ENCODE data around the gene SYNC.

DNA sequence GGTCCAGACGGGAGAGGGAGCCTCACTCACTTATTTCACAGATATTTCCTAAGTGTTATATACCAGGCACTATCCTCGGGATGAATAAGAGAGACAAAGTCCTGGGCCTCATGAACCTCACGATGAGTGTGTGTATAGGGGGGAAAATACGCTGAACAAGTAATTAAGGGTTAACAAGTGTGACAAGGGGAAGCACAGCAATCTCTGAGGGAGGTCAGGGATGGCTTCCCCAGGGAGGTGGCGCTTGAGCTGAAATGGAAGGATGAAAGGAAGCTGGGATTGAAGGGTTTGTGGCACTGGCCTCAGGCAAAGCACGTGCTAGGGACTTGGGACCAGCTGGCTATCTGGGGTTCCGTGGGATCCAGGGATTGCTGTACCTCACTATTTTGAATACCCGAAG is 46.4 kb upstream of the SYNC start:
- TF ChIP-seq, protein P1, sequence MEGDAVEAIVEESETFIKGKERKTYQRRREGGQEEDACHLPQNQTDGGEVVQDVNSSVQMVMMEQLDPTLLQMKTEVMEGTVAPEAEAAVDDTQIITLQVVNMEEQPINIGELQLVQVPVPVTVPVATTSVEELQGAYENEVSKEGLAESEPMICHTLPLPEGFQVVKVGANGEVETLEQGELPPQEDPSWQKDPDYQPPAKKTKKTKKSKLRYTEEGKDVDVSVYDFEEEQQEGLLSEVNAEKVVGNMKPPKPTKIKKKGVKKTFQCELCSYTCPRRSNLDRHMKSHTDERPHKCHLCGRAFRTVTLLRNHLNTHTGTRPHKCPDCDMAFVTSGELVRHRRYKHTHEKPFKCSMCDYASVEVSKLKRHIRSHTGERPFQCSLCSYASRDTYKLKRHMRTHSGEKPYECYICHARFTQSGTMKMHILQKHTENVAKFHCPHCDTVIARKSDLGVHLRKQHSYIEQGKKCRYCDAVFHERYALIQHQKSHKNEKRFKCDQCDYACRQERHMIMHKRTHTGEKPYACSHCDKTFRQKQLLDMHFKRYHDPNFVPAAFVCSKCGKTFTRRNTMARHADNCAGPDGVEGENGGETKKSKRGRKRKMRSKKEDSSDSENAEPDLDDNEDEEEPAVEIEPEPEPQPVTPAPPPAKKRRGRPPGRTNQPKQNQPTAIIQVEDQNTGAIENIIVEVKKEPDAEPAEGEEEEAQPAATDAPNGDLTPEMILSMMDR (IDR thresholded peaks at IDR 0.05), result no peak
- TF ChIP-seq POLR2AphosphoS5 (IDR thresholded peaks at IDR 0.05) (no peak), EP300 (IDR thresholded peaks at IDR 0.05; ENCODE audit: low read depth) (no peak)

All from transverse colon (tissue), 4 donors.